SK-N-SH treated with all-trans-retinoic acid at 6 μM for 48 hours (cell line): ENCODE results near the gene ACMSD.
"Not testable (repeated sequence)": the region's sequence is repeated elsewhere in the genome, so short reads cannot be mapped to it uniquely, and the experiment has no call there.

Experiments
- BACH2 ChIP-seq: fragments of 250-450 bp; sonication (Bioruptor Pico); IDR thresholded peaks from 2 replicates; pipeline ENCODE4 v1.9.0; 2021; ENCODE audit warnings: mild to moderate bottlenecking, borderline replicate concordance
- CREB5 ChIP-seq: fragments of 250-450 bp; sonication (Bioruptor Pico); IDR thresholded peaks from 2 replicates; pipeline ENCODE4 v1.5.1; 2020; ENCODE audit warnings: low read depth, mild to moderate bottlenecking, moderate library complexity
- CSDC2 ChIP-seq: fragments of 250-450 bp; sonication (Bioruptor Pico); IDR thresholded peaks from 2 replicates; pipeline ENCODE4 v1.5.0; 2020; ENCODE audit warnings: mild to moderate bottlenecking, moderate library complexity
- ISL1 ChIP-seq: fragments of 250-450 bp; sonication (Bioruptor Pico); IDR thresholded peaks from 2 replicates; pipeline ENCODE4 v2.1.2; 2022; ENCODE audit warnings: mild to moderate bottlenecking, moderate library complexity
- PATZ1 ChIP-seq: fragments of 250-450 bp; sonication (Bioruptor Pico); IDR thresholded peaks from 2 replicates; pipeline ENCODE4 v1.8.0; 2020; ENCODE audit warnings: mild to moderate bottlenecking, moderate library complexity, borderline replicate concordance
- SNAI2 ChIP-seq: fragments of 250-450 bp; sonication (Bioruptor Pico); IDR thresholded peaks from 2 replicates; pipeline ENCODE4 v1.5.0; 2020; ENCODE audit warnings: mild to moderate bottlenecking, moderate library complexity
- ZNF565 ChIP-seq: fragments of 450-650 bp; formaldehyde crosslinking; conservative IDR thresholded peaks from 2 replicates; pipeline ENCODE4 v1.5.0; 2020; ENCODE audit warnings: low read depth, mild to moderate bottlenecking, moderate library complexity
- ZNF70 ChIP-seq: fragments of 450-650 bp; formaldehyde crosslinking; IDR thresholded peaks from 2 replicates; pipeline ENCODE4 v1.5.0; 2020; ENCODE audit warnings: mild to moderate bottlenecking, moderate library complexity

GRCh38 chr2:134903701-134904100, 65.3 kb downstream of the ACMSD start:
- not testable (repeated sequence) for TF ChIP-seq ZNF70; CREB5 (CRISPR knock-in tag); PATZ1 (CRISPR knock-in tag); ISL1 (CRISPR knock-in tag); ZNF565; CSDC2; SNAI2 (CRISPR knock-in tag); BACH2 (CRISPR knock-in tag)
